Epithelial cell of proximal tubule (primary cell): Measurements from ENCODE around the gene CXXC5. TPM values are rescaled to one million over a fixed set of nuclear protein-coding genes. Genes with fewer than 3 reads are reported as not detected.
A peak's percentile ranks its signal among the peaks of the same experiment; 100 is the strongest.

ENCODE experiments used
- DNase-seq: peaks from one replicate; pipeline ENCODE4 v3.0.0-alpha.2; 2011; ENCODE audit warnings: low read depth
- H3K4me3 ChIP-seq: 2 replicates; pipeline ENCODE4 v1.5.1; 2011; ENCODE audit warnings: low read depth, mild to moderate bottlenecking, low read length
- total RNA-seq: library from RNA; depleted of rRNA; stranded (reverse); fragments of >200 nt; gene quantifications from 2 replicates; pipeline ENCODE4 v1.2.3, GENCODE V29; 2015
- TF ChIP-seq, protein P1 (sequence below): conservative IDR thresholded peaks from 2 replicates; pipeline ENCODE4 v1.5.1; 2012; ENCODE audit warnings: low read depth, mild to moderate bottlenecking, low read length

CXXC5 gene
- total RNA-seq, 1 donor from 2014 or later: 56.4 TPM

DNA sequence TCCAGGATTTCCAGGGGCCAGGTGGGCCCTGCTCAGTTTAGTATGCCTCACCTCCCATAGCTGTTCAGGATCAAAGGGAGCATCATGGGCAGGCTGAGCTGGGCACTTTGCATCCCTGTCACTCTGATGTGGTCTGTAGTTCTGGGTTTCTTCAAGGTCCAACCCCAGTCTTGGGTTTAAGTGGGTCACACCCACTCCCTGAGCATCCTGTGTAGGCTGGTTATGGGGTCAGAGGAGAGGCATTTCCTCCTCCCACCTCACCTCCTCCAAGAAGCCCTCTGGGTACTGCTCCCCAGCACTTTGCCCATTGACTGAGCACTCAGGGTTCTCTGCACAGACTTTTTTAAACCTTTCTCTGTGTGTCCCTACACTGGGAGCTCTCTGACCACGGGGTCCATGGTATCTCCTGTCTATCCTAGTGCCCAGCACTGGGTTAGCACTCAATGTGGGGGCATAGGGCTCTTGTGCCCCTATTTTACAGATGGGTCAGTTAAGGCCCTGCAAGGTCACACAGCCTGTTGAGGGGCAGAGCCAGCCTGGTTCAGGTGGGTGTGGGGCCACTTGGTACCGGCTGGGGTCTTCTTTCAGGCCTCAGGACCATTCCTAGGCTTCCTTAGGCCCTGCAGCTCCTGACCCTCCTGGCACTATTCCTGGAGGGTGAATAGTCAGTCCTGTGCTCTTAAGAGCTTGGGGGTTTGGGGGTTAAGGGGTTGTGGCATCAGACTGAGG lies 19.0 kb downstream of the CXXC5 start:
- TF ChIP-seq, protein P1, sequence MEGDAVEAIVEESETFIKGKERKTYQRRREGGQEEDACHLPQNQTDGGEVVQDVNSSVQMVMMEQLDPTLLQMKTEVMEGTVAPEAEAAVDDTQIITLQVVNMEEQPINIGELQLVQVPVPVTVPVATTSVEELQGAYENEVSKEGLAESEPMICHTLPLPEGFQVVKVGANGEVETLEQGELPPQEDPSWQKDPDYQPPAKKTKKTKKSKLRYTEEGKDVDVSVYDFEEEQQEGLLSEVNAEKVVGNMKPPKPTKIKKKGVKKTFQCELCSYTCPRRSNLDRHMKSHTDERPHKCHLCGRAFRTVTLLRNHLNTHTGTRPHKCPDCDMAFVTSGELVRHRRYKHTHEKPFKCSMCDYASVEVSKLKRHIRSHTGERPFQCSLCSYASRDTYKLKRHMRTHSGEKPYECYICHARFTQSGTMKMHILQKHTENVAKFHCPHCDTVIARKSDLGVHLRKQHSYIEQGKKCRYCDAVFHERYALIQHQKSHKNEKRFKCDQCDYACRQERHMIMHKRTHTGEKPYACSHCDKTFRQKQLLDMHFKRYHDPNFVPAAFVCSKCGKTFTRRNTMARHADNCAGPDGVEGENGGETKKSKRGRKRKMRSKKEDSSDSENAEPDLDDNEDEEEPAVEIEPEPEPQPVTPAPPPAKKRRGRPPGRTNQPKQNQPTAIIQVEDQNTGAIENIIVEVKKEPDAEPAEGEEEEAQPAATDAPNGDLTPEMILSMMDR: no peak

DNA sequence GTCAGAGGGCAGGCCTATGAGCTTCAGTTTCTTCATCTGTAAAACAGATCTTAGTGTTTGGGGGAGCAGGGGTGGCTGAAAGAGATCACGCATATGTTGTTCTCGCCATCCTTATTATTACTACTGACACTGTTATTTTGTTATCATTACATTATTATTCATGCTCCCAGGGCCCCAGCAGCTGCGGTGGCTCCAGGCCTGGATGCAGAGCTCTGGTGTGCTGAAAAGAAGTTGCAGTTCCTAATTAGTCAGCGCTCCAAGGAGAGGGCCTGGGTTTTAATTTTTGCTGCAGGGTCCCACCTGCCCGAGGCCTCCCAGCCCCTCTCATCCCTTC lies 19.5 kb downstream of the CXXC5 start:
- no peak for DNase-seq
- H3K4me3 ChIP-seq: peak overlapping the region; percentile 44
- TF ChIP-seq, protein P1: no peak

More for the DNA sequence above, 19.0 kb downstream of the CXXC5 start:
- H3K4me3 ChIP-seq: no peak overlapping the region
- DNase-seq: no peak

DNA sequence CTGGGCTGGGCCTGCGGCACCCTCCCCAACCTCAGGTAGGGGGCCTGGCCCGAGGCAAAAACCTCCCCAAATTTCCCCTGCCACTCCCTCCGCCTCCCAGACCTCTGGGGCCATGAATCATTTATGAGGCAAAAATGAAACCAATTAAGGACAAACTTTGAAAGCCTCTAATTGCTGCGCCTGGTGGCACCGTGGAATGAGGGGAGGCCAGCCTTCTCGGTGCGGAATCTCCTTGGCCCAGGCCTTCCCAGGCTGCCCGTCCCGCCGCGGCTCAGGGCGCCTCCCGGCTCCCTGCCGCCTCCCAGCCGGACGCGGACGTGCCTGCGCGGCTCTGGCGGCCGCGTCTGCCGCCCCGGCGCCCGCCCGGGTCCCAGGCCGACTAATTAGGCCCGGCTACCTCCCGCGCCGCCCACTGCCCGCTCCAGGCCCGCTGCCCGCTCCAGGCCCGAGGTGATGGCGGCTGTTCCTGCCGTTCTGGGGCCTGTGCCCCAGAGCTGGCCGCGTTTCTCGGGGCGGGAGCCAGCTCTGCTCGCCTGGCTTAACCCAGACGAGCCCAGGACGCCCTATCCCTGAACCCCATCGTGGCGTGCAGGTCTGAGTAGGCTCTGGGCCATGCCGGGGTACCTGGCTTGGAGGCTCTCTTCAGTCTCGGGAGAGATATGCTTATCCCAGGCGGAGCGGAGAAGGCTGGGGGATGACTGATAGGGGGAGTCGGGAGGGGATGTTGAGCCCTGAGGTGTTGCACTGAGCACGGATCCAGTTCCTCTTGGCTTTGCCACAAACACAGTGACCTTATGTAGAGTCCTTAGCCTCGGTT lies 20.1 kb downstream of the CXXC5 start:
- peak overlapping the region; percentile 44 for H3K4me3 ChIP-seq
- TF ChIP-seq, protein P1: no peak
- no peak for DNase-seq

DNA sequence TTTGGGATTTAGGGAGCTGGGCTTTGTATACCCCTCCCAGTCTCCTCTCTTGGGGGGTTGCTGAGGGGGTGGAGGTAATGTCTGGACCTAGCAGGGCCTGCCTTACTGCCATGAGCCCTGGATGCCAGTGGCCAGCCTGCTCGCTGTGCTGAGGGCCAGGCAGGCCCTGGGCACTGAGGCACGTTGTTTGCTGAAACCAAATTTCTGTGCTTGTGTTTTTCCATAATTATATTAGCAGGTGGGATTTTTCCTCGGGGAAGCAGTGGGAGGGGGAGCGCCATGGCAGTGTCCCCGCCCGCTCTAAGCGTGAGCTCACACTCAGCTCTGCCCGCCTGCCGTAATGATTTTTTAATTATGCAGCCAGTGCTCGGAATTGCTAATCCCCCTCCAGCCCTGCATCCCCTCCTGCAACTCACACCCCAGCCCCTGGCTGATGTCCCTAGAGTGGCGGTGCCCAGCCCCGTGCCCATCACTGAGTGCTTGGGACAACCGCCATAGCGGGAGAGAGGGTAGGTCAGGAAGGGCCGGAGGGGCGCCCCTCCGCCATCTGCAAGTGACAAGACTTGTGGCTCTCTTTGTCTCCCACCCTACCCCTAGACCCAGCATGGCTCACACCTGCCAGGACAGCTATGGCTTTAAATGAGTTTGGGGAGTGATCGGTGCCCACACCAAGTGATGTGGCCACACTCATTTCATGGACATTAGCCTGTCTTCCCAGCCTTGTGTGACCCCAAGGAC lies 20.9 kb downstream of the CXXC5 start:
- peak overlapping the region; percentile 44 for H3K4me3 ChIP-seq
- TF ChIP-seq, protein P1: no peak
- no peak for DNase-seq

DNA sequence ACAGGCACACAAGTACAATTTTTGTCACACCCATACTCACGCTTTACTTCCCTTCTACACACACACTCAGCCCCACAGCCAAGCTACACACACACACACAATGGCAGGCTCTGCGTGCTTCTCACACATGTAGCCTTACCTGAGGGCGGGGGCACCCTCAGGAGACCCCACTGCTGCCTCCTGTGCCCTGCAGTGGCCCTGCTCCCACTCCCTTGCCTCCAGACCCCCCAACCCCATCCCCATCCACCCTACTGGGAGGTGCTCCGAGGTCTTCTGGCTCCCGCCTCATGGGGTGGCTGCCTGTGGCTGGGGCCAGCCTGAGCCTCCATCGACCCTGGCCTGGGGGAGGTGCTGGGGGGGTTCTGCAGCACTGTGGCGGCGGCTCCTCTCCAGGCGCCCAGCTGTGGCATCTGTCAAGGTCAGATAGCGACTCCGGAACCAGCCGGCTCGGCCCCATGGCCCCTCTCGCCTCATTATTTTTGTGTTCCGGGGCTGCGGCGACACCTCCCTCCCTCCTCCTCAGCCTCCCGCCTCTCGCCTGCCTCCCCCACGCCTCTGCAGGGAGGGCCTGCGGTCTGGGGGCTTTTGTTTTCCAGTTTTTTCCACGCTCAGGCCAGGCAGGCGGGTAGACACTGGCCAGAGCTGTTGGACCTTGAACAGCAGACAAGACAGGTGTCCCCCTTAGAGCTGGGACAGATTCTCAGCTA lies 21.7 kb downstream of the CXXC5 start:
- no peak for DNase-seq
- TF ChIP-seq, protein P1: no peak
- no peak overlapping the region for H3K4me3 ChIP-seq

DNA sequence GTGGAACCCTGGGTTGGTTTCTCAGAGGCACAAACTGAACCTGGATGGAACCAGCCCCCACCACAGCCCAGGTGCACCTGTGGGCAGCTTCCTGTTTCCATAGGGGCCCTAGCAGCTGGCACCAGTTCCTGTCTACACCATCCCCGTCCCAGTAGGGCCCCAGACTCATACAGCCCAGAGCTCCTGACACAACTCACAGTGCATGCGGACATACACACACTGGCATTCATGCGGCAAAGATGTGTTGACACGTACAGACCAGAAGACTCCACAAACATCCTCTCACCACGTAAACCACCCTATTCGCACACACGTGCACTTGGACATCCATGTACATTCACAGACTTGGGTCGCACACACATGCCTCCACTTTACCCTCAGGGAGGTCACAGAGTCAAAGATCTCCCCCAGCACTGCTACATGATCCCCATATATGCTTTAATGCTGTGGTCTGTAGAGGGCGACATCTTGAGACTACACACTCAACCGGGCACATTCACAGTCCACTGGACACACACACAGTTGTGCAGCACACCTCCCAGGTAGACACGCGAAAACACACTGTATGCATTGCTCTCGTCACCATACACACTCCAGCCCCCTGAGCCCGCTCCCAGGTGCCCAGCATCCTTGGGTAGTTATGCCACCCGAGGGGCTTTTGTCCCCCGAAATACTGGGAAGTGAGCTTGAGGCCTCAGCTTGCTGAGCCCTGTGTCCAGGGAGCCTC lies 22.4 kb downstream of the CXXC5 start:
- no peak overlapping the region for H3K4me3 ChIP-seq
- no peak for DNase-seq
- TF ChIP-seq, protein P1: peak; percentile 50
